GM13976 (cell line): ENCODE measurements around the gene TRHDE.

Experiments used
- DNase-seq: peaks from one replicate; pipeline ENCODE4 v3.0.0; 2012; ENCODE audit warnings: low spot score
- in situ Hi-C: fragments of 300-500 bp; cut with MboI; formaldehyde crosslinking; loops from one replicate; pipeline ENCODE4 v1.12.0; 2022; ENCODE audit warnings: low sequenced_read_pairs, mixed read lengths, inconsistent platforms; ENCODE audit not compliant: unreplicated experiment
- TF ChIP-seq, protein P1 (sequence below): IDR thresholded peaks from 2 replicates; pipeline ENCODE4 v1.5.1; 2012; ENCODE audit warnings: borderline replicate concordance, mild to moderate bottlenecking; ENCODE audit not compliant: insufficient read depth; ENCODE audit errors: extremely low read depth, missing control alignments, control extremely low read depth

The TRHDE gene

DNA sequence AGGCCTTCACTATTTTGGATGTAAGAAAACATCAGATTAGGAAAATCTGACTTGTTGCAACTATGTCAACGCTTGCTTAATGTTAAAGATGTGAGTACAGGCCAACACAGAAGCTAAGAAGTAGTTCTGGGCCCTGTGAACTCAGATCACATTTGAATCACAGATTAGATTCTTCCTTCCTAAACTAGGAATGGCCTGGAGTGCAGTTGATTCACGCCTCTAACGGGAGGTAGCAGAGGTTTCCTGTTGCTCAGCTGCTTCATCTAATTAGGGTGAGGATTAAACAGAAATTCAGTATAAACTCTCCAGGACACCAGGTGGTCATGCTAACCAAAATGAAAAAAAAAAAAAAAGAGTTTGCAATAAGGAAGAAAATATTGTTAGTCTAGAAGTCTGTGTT, 314.3 kb downstream of the TRHDE start:
- no peak for DNase-seq
- TF ChIP-seq, protein P1, sequence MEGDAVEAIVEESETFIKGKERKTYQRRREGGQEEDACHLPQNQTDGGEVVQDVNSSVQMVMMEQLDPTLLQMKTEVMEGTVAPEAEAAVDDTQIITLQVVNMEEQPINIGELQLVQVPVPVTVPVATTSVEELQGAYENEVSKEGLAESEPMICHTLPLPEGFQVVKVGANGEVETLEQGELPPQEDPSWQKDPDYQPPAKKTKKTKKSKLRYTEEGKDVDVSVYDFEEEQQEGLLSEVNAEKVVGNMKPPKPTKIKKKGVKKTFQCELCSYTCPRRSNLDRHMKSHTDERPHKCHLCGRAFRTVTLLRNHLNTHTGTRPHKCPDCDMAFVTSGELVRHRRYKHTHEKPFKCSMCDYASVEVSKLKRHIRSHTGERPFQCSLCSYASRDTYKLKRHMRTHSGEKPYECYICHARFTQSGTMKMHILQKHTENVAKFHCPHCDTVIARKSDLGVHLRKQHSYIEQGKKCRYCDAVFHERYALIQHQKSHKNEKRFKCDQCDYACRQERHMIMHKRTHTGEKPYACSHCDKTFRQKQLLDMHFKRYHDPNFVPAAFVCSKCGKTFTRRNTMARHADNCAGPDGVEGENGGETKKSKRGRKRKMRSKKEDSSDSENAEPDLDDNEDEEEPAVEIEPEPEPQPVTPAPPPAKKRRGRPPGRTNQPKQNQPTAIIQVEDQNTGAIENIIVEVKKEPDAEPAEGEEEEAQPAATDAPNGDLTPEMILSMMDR = no peak
- in situ Hi-C loops = no loop called here

DNA sequence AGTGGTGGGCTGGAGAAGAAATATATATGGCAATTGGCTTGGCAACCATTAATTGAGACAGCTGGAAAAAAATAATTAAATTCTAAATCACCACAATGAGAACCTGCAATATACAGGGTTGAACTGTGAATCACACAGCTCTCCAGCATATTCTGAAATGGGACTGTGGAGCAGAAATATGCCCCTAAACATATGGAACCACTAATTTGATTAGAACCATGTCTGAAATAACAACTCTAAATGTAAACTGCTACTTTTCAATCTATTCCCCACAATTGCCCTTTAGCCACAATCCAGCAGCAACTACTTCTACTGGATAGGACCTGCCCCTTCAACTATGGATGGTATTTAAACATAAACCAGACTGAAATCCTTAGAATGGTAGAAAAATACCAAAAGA, 330.4 kb downstream of the TRHDE start:
- TF ChIP-seq, protein P1 = no peak
- in situ Hi-C loops = no loop called here
- DNase-seq = no peak

DNA sequence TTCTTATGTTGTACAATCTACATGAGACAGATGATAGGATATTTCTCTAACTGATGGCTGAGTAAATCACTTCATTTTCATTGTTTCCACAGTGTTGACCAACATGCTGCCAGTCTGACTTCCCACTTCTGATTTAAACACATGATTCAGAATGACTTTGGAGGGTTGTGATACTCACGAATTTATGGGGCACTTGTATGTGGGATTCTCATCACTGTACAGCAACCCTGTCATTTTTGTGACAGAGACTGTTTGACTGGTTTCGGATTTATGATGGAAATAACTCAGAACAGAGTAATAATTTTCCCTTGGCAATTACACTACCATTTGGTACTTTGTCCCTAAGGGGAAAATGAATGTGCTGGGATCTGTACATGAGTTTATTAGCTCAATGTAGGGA, 333.8 kb downstream of the TRHDE start:
- TF ChIP-seq, protein P1 = no peak
- in situ Hi-C loops = no loop called here
- DNase-seq = no peak

DNA sequence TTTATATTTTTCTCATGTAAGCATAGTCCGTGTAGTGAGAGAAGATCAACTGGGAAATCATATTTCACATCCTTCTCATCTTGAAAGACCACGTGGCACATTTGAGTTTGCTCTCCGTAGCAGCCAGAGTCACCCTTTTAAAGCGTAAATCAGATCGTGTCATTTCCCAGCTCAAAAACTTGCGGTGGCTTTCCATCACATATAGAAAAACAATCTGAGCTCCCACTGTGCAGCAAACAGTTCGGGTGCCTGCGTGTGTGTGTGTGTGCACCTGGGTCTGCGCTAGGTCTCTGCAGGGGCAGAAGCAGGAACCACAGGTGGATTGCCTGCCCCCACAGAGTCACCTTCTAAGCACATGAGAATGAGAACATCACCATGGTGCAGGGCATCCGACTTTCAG, 338.2 kb downstream of the TRHDE start:
- in situ Hi-C loops = no loop called here
- TF ChIP-seq, protein P1 = no peak
- DNase-seq = no peak

DNA sequence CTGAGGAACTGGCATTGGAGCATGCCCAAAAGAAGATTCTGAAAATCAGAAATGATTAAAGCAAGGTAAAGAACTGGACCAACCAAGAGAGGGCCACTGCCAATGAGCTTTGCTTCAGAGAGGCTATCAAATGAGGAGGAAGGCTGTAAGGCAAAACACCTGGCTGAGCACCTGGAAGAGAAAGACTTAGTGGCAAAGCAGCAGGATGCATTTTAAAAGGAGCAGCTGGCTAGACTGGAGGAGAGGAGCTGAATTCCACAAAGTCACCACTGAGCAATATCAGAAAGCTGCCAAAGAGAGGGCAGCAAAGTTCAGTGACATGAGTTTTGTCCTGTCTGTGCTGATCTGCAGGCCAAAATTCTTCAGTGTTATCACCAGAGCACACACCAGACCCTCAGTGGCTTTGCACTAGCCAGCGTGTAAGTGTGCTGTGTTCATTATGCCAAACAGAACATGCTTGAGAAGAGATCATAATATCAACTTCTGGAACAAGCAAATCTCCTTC, 338.7 kb downstream of the TRHDE start:
- DNase-seq = no peak
- TF ChIP-seq, protein P1 = no peak
- in situ Hi-C loops = no loop called here

DNA sequence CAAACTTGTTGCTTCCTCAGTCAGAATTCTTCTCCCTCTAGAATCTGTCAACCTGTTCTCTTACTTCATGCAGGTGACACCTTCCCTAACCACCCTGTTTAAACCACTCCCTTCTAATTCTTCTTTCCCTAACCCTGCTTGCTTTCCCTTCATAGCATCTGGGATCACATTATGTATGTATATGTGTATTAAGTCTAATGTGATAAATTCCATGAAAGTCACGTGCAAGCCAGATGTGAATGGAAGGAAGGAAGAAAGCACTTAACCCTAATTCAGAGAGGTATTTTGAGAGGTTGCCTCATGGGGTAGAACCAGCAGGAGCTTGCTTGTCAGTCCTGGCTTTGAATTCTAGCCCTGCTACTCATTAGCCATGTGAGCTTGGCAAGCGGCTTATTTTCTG, 340.0 kb downstream of the TRHDE start:
- no peak for DNase-seq
- in situ Hi-C loops = no loop called here
- TF ChIP-seq, protein P1 = no peak

DNA sequence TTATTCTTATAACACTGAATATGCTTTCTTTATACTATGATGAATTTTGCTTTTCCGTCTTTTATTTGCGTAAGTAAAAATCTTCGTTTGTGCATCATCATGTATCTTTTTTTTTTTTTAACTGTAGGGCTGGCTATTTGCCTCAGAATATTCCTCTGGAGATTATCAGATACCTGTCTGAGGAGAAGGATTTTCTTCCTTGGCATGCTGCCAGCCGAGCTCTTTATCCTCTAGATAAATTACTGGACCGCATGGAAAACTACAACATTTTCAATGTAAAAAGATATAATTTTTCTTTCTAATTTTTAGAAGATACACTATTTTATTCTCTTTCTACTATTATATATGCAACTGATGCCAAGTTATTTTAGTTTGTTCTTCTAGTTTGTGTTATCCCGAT, 346.6 kb downstream of the TRHDE start:
- TF ChIP-seq, protein P1 = no peak
- DNase-seq = no peak
- in situ Hi-C loops = no loop called here
